Fibroblast of lung (primary cell): ENCODE data around the gene NOM1. TPM values are rescaled to one million over a fixed set of nuclear protein-coding genes. Genes with fewer than 3 reads are reported as not detected.
"Not testable (repeated sequence)": the region's sequence is repeated elsewhere in the genome, so short reads cannot be mapped to it uniquely, and the experiment has no call there.

Experiments used
- DNase-seq, 2 donors: peaks; one replicate each; pipeline versions ENCODE4 v3.0.0 to v3.0.0-alpha.2; 2010; ENCODE audit warnings: low read depth in 2 of 2
- H2AFZ ChIP-seq: 2 replicates; pipeline ENCODE4 v1.5.1; 2012; ENCODE audit warnings: low read length, control low read depth, inconsistent platforms
- H3K27ac ChIP-seq: 2 replicates; pipeline ENCODE4 v1.5.1; 2011; ENCODE audit warnings: low read length, control low read depth; ENCODE audit not compliant: insufficient read depth
- H3K27me3 ChIP-seq: 2 replicates; pipeline ENCODE4 v1.5.1; 2011; ENCODE audit warnings: mild to moderate bottlenecking, low read length; ENCODE audit not compliant: control insufficient read depth, insufficient read depth
- H3K36me3 ChIP-seq: 2 replicates; pipeline ENCODE4 v1.5.1; 2011; ENCODE audit warnings: low read length; ENCODE audit not compliant: control insufficient read depth, insufficient read depth
- H3K4me1 ChIP-seq: 2 replicates; pipeline ENCODE4 v1.5.1; 2011; ENCODE audit warnings: low read length; ENCODE audit not compliant: control insufficient read depth, insufficient read depth; ENCODE audit errors: extremely low read depth
- H3K4me2 ChIP-seq: 2 replicates; pipeline ENCODE4 v1.5.1; 2011; ENCODE audit warnings: low read length, control low read depth; ENCODE audit not compliant: insufficient read depth; ENCODE audit errors: extremely low read depth
- H3K4me3 ChIP-seq, 4 experiments: fragments of 200-600 bp in 1 of 4; sonication (generic) in 1 of 4; replicated peaks in 1 of 4; 2 replicates each; pipeline ENCODE4 v1.5.1; 2011 to 2016; ENCODE audit warnings: low read length in 4 of 4, low read depth in 3 of 4, mild to moderate bottlenecking in 3 of 4, control low read depth in 2 of 4, inconsistent platforms in 1 of 4, mixed read lengths in 1 of 4; ENCODE audit not compliant: insufficient read depth in 1 of 4; ENCODE audit errors: control extremely low read depth in 1 of 4
- H3K79me2 ChIP-seq: 2 replicates; pipeline ENCODE4 v1.5.1; 2012; ENCODE audit warnings: mild to moderate bottlenecking, low read length, inconsistent platforms; ENCODE audit not compliant: control insufficient read depth, insufficient read depth
- H3K9ac ChIP-seq: 2 replicates; pipeline ENCODE4 v1.5.1; 2011; ENCODE audit warnings: mild to moderate bottlenecking, low read length, control low read depth; ENCODE audit not compliant: insufficient read depth
- H3K9me3 ChIP-seq: 2 replicates; pipeline ENCODE4 v1.5.1; 2012; ENCODE audit warnings: low read depth, low read length; ENCODE audit not compliant: control insufficient read depth, insufficient read depth
- H4K20me1 ChIP-seq: 2 replicates; pipeline ENCODE4 v1.5.1; 2011; ENCODE audit warnings: low read length; ENCODE audit not compliant: control insufficient read depth, insufficient read depth; ENCODE audit errors: extremely low read depth
- EZH2 ChIP-seq: IDR thresholded peaks from 2 replicates; pipeline ENCODE4 v1.5.1; 2012; ENCODE audit warnings: low read length, control low read depth, mild to moderate bottlenecking; ENCODE audit errors: missing control alignments
- polyA plus RNA-seq, 2 donors: library from polyadenylated mRNA; depleted of rRNA in 1 of 2; stranded (reverse) in 1 of 2; unstranded in 1 of 2; fragments of >200 nt; gene quantifications; 2 replicates each; pipeline ENCODE4 v1.2.1, GENCODE V29; 2011 to 2012; ENCODE audit warnings: missing spikeins in 1 of 2
- total RNA-seq: library from RNA; depleted of rRNA; stranded (reverse); fragments of >200 nt; gene quantifications from 2 replicates; pipeline ENCODE4 v1.2.1, GENCODE V29; 2014
- TF ChIP-seq, protein P1 (sequence below), 2 donors: IDR thresholded peaks in 1 of 2; conservative IDR thresholded peaks in 1 of 2; 1 replicate in 1 of 2; 2 replicates in 1 of 2; pipeline ENCODE4 v1.5.1; 2011 to 2012; ENCODE audit warnings: low read length in 2 of 2, control low read depth in 1 of 2, inconsistent platforms in 1 of 2, low read depth in 1 of 2, mild to moderate bottlenecking in 1 of 2

NOM1 gene
- total and polyA plus RNA-seq, 2 donors (not counting 1 experiment from before 2014, with no cell fraction given) = 5.6 to 13.9 TPM

- Histone ChIP-seq H2AFZ (no peak overlapping the region), H3K9ac (no peak overlapping the region), H3K79me2 (no peaks in the 10 kb centered on the region), H3K4me2 (no peak overlapping the region), H4K20me1 (no peaks in the 10 kb centered on the region), H3K36me3 (no peaks in the 10 kb centered on the region), H3K4me1 (no peaks in the 10 kb centered on the region), H3K9me3 (no peaks in the 10 kb centered on the region), H3K27me3 (no peaks in the 10 kb centered on the region), H3K4me3 (no peak overlapping the region), H3K27ac (no peak overlapping the region)
- TF ChIP-seq, protein P1, sequence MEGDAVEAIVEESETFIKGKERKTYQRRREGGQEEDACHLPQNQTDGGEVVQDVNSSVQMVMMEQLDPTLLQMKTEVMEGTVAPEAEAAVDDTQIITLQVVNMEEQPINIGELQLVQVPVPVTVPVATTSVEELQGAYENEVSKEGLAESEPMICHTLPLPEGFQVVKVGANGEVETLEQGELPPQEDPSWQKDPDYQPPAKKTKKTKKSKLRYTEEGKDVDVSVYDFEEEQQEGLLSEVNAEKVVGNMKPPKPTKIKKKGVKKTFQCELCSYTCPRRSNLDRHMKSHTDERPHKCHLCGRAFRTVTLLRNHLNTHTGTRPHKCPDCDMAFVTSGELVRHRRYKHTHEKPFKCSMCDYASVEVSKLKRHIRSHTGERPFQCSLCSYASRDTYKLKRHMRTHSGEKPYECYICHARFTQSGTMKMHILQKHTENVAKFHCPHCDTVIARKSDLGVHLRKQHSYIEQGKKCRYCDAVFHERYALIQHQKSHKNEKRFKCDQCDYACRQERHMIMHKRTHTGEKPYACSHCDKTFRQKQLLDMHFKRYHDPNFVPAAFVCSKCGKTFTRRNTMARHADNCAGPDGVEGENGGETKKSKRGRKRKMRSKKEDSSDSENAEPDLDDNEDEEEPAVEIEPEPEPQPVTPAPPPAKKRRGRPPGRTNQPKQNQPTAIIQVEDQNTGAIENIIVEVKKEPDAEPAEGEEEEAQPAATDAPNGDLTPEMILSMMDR (conservative IDR thresholded peaks at IDR 0.05 in 1 of 2, IDR thresholded peaks at IDR 0.05 in 1 of 2; ENCODE audit: low read depth in 1 of 2, low read length in 2 of 2) = no peak
- no peak for TF ChIP-seq EZH2
- DNase-seq = no peak
These were observed 43.3 kb upstream of the NOM1 start for GRCh38 chr7:156906200-156906649.

- no peaks in the 10 kb centered on the region for H4K20me1 ChIP-seq
- no peak overlapping the region for H3K4me2 ChIP-seq
- no peak overlapping the region for H3K9ac ChIP-seq
- H3K9me3 ChIP-seq = no peaks in the 10 kb centered on the region
- no peak overlapping the region for H3K27ac ChIP-seq
- DNase-seq = peak in 1 of 2 donors; percentile 91
- no peaks in the 10 kb centered on the region for H3K4me1 ChIP-seq
- TF ChIP-seq EZH2 = no peak
- TF ChIP-seq, protein P1 (conservative IDR thresholded peaks at IDR 0.05 in 1 of 2, IDR thresholded peaks at IDR 0.05 in 1 of 2; ENCODE audit: low read depth in 1 of 2, low read length in 2 of 2) = no peak
- no peak overlapping the region for H3K4me3 ChIP-seq
- no peaks in the 10 kb centered on the region for H3K79me2 ChIP-seq
- no peak overlapping the region for H2AFZ ChIP-seq
- H3K36me3 ChIP-seq = no peaks in the 10 kb centered on the region
- no peaks in the 10 kb centered on the region for H3K27me3 ChIP-seq
These were observed 41.9 kb upstream of the NOM1 start for GRCh38 chr7:156907656-156908055.

- H3K4me2 ChIP-seq, H2AFZ ChIP-seq, H3K9me3 ChIP-seq, H3K9ac ChIP-seq, H4K20me1 ChIP-seq, H3K4me1 ChIP-seq, H3K36me3 ChIP-seq, H3K27ac ChIP-seq, H3K27me3 ChIP-seq, H3K79me2 ChIP-seq, DNase-seq, H3K4me3 ChIP-seq: not testable (repeated sequence)
These were observed 39.8 kb upstream of the NOM1 start for GRCh38 chr7:156909574-156910252.
